GM11168 (cell line): Measurements from ENCODE around the gene MAP3K6.

ENCODE experiments used
- in situ Hi-C: fragments of 300-500 bp; cut with MboI; formaldehyde crosslinking; loops from one replicate; pipeline ENCODE4 v1.12.0; 2022; ENCODE audit warnings: low sequenced_read_pairs; ENCODE audit not compliant: unreplicated experiment

The MAP3K6 gene

GRCh38 chr1:27357281-27358037 lies 9.3 kb downstream of the MAP3K6 start:
- in situ Hi-C loops: no loop called here

- in situ Hi-C loops: no loop called here
These were observed 10.0 kb downstream of the MAP3K6 start for GRCh38 chr1:27356619-27357280.

- in situ Hi-C loops: no loop called here
These were observed 10.5 kb downstream of the MAP3K6 start for GRCh38 chr1:27356277-27356618.

GRCh38 chr1:27355683-27356082 lies 11.1 kb downstream of the MAP3K6 start:
- in situ Hi-C loops: no loop called here

GRCh38 chr1:27353629-27354028 lies 13.1 kb downstream of the MAP3K6 start:
- in situ Hi-C loops: no loop called here

- in situ Hi-C loops: no loop called here
These were observed 13.6 kb downstream of the MAP3K6 start for GRCh38 chr1:27353166-27353565.

- in situ Hi-C loops: no loop called here
These were observed 15.1 kb downstream of the MAP3K6 start for GRCh38 chr1:27351541-27352107.

- in situ Hi-C loops: no loop called here
These were observed 15.9 kb downstream of the MAP3K6 start for GRCh38 chr1:27350663-27351540.

GRCh38 chr1:27349784-27350662 lies 16.7 kb downstream of the MAP3K6 start:
- in situ Hi-C loops: no loop called here

- in situ Hi-C loops: no loop called here
These were observed 17.6 kb downstream of the MAP3K6 start for GRCh38 chr1:27348861-27349783.

GRCh38 chr1:27346991-27347624 lies 19.7 kb downstream of the MAP3K6 start:
- in situ Hi-C loops: no loop called here

GRCh38 chr1:27346357-27346756 lies 20.4 kb downstream of the MAP3K6 start:
- in situ Hi-C loops: no loop called here

GRCh38 chr1:27345272-27345671 lies 21.5 kb downstream of the MAP3K6 start:
- in situ Hi-C loops: no loop called here

GRCh38 chr1:27343639-27344025 lies 23.1 kb downstream of the MAP3K6 start:
- in situ Hi-C loops: no loop called here

GRCh38 chr1:27342778-27343638 lies 23.8 kb downstream of the MAP3K6 start:
- in situ Hi-C loops: no loop called here

GRCh38 chr1:27342391-27342777 lies 24.4 kb downstream of the MAP3K6 start:
- in situ Hi-C loops: no loop called here

GRCh38 chr1:27341525-27342252 lies 25.1 kb downstream of the MAP3K6 start, which contains the start of gene SYTL1:
SYTL1 (plus strand) TSS chr1:27342022; CDS start chr1:27345335, 3,313 bp downstream.
- in situ Hi-C loops: no loop called here
